ENCODE results near the gene FIGNL2.
A peak's percentile ranks its signal among the peaks of the same experiment; 100 is the strongest.

FIGNL2 gene

GRCh38 chr12:51851413-51852124 lies 3.1 kb upstream of the FIGNL2 start:
- no peak for DNase-seq

GRCh38 chr12:51850965-51851299 lies 2.4 kb upstream of the FIGNL2 start:
- DNase-seq, result no peak

GRCh38 chr12:51850081-51850964 lies 1.8 kb upstream of the FIGNL2 start:
- no peak for DNase-seq

GRCh38 chr12:51848841-51849735 lies 570 bp upstream of the FIGNL2 start:
- no peak for DNase-seq

GRCh38 chr12:51847643-51848325 lies 734 bp downstream of the FIGNL2 start:
- DNase-seq, result no peak

- DNase-seq, result peak; percentile 22
These were observed 1.4 kb downstream of the FIGNL2 start for GRCh38 chr12:51846911-51847642.

GRCh38 chr12:51846271-51846691 lies 2.2 kb downstream of the FIGNL2 start:
- DNase-seq, result no peak

GRCh38 chr12:51845482-51845881 lies 3.0 kb downstream of the FIGNL2 start:
- no peak for DNase-seq

GRCh38 chr12:51844854-51845253 lies 3.7 kb downstream of the FIGNL2 start:
- DNase-seq, result no peak

GRCh38 chr12:51841727-51842126 lies 6.8 kb downstream of the FIGNL2 start:
- no peak for DNase-seq

GRCh38 chr12:51840966-51841365 lies 7.6 kb downstream of the FIGNL2 start:
- DNase-seq, result no peak

GRCh38 chr12:51839310-51839947 lies 9.1 kb downstream of the FIGNL2 start:
- no peak for DNase-seq

- DNase-seq, result no peak
These were observed 9.8 kb downstream of the FIGNL2 start for GRCh38 chr12:51838762-51839161.

- DNase-seq, result no peak
These were observed 10.5 kb downstream of the FIGNL2 start for GRCh38 chr12:51838036-51838435.

- DNase-seq, result no peak
These were observed 11.2 kb downstream of the FIGNL2 start for GRCh38 chr12:51837286-51837685.

- no peak for DNase-seq
These were observed 11.7 kb downstream of the FIGNL2 start for GRCh38 chr12:51836827-51837173.

GRCh38 chr12:51836041-51836826 lies 12.3 kb downstream of the FIGNL2 start:
- no peak for DNase-seq

- no peak for DNase-seq
These were observed 14.1 kb downstream of the FIGNL2 start for GRCh38 chr12:51834411-51834810.

GRCh38 chr12:51833448-51834227 lies 14.9 kb downstream of the FIGNL2 start:
- DNase-seq, result no peak
